ENCODE measurements around the gene MEX3A. TPM values are rescaled to one million over a fixed set of nuclear protein-coding genes. Genes with fewer than 3 reads are reported as not detected.
"Not testable (repeated sequence)": the region's sequence is repeated elsewhere in the genome, so short reads cannot be mapped to it uniquely, and the experiment has no call there.

MEX3A gene
- total RNA-seq, 2 experiments from 2014 or later: 0.48 to 0.79 TPM

DNA sequence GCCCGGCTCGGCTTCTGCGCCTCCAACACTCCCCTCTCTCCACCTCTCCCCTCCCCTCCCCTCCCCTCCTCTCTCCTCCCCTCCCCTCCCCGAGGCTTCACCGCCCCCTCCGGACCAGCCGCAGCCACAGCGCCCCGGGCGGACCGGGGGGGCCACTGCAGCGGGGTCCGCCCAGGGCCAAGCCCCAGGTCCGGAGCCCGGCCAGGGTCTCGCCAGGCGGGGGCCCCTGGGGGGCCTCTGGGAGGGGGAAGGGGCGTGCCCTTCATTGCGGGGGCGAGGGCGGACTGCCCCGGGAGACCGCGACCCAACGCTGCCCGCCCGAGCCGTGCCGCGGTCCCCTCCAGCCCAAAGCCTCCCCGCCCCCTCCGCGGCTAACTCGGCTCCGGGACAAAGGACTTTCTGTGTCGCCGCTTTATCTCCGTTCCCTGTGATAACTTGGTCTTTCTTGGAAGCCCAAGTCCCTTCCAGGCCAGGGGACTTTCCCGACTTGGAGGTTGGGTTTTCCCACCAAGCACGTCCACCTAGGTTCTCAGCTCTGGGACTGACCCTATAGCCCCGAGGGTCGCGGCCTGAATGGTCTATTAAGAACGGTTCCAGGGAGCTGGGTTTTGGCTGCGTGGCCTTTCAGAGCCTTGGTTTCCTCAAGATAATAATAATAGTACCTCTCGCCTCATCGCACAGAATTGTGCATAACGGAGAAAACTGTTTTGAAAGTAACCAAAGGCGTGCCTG, 28.3 kb downstream of the MEX3A start, which contains the start of gene UBQLN4:
Gene UBQLN4, minus strand, starts transcription at position 31 of the 732 bp plus-strand sequence. CDS start 97 bp downstream, outside the sequence.
- Mint-ChIP-seq H3K4me1 (peaks cover 18% of the 10 kb centered on the region), H3K36me3 (ENCODE audit: low read depth) (peaks cover 18% of the 10 kb centered on the region), H3K4me3 (peak within 1 kb of the TSS; percentile 92), H3K27ac (peak within 1 kb of the TSS; percentile 88), H3K27me3 (no peaks in the 10 kb centered on the region), H3K9me3 (ENCODE audit: low read depth) (no peaks in the 10 kb centered on the region)
- ChIA-PET POLR2A (no interaction called here), CTCF (interaction anchor here (0.6 to 2.6 kb wide), 8 partner anchors 11 to 335 kb away, joined by 3 to 12 read pairs (median 3); partner anchors contain the start of genes SMG5 and SSR2)
- intact Hi-C loops (cut with DNase I, micrococcal nuclease): loop anchor here (1.0 to 5.0 kb wide), 15 partner anchors 33 to 792 kb away; partner anchors contain the start of genes ARHGEF2 (in 2 of the 2), KHDC4 (in 2 of the 2), SYT11 (in 2 of the 2) and ASH1L (in 1 of the 2)
- DNase-seq: peak; percentile 93
- ATAC-seq: peak; percentile 57

DNA sequence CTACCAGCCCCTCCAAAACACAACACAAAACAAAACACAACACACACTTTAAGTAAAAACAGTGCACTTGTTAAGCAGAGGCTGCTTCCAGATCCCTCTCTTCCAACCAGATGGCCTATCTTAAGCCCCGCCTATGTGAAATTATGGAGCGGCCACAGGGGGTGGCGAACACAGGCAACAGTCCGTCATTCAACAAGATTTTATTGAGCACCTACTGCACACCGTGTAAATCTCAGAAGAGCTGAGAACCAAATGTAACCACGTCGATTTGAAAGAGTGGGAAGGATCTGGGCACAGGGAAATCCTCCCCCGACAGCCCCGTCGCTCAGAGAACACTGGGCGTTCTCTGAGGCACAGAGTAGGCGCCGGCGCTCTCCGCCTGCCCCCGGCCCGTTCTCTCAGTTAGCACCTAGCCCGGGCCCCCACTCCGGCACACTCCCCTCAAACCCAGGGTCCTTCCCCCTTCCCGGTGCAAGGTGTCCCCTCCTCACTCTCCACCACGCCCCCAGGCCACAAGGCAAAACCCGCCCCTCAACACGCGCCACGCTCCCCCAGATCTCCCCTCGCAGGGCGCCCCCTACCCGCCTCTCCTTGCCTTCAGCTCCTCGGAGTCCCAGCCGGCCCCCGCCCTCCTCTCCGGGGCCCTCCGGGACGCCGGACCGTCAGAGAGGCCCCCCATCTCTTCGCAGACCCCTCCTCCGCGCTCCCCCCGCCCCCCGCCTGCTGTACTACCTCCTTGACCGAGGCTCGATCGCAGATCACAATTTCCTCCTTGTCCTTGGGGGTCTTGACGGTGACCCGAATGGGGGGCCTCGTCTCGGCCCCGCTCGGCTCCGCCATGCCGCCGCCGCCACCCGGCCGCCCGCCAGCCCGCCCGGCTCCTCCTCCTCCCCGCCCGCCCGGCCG, 29.1 kb downstream of the MEX3A start:
- POLR2A ChIA-PET: interaction anchor here (0.6 to 1.0 kb wide), 2 partner anchors 64 to 74 kb away, joined by 3 read pairs; no protein-coding TSS in a partner anchor
- H3K9me3 Mint-ChIP-seq (ENCODE audit: low read depth): no peaks in the 10 kb centered on the region
- peak overlapping the region; percentile 82 for H3K27ac Mint-ChIP-seq
- H3K4me1 Mint-ChIP-seq: peaks cover 18% of the 10 kb centered on the region
- intact Hi-C loops (cut with DNase I, micrococcal nuclease): loop anchor here in 1 of 2 experiments (1.0 to 5.0 kb wide), 12 partner anchors 32 to 791 kb away; partner anchors contain the start of genes ARHGEF2, ASH1L, CCT3 and DAP3
- peak overlapping the region; percentile 85 for H3K4me3 Mint-ChIP-seq
- peaks cover 19% of the 10 kb centered on the region for H3K36me3 Mint-ChIP-seq (ENCODE audit: low read depth)
- no peaks in the 10 kb centered on the region for H3K27me3 Mint-ChIP-seq
- DNase-seq (peak; percentile 82), ATAC-seq (peak; percentile 40)
- CTCF ChIA-PET: interaction anchor here (1.0 to 2.6 kb wide), 4 partner anchors 14 to 115 kb away, joined by 3 to 12 read pairs (median 4); partner anchors contain the start of gene SSR2

DNA sequence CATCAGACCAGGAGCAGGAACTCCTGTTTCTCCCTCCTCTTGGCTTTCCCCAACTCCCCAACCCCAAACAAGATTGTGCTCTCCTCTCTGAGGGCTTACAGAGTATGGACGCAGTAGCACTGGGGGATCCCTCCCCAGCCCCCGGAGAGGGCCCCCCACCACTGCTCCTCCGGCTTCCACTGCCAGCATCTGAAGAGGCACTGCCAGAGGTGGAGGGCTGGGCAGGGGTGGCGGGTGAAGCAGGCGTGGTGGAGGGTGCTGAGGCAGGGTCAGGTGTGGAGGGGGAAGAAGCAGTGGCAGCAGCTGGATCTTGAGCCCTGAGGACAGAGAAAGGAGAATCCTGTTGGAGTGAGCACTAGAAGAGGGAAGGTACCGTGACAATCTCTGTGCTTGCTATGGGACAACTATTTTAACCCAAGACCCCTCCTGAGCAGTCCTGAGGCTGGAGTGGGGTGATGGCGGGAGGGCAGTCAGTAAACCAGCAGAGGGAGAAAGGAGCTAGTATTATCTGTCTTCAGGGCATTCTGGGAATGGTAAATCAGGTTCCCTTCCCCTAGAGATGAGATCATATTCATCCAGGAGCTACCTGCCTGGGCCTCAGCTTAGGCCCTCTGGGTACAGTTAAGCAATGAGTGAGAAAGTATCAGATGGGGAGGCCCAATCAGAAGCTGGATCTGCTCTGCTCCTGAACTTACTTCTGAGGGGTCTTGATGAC, 31.1 kb downstream of the MEX3A start:
- Mint-ChIP-seq H3K27ac (no peak overlapping the region), H3K4me1 (peaks cover 13% of the 10 kb centered on the region), H3K36me3 (ENCODE audit: low read depth) (peaks cover 13% of the 10 kb centered on the region), H3K27me3 (no peaks in the 10 kb centered on the region), H3K9me3 (ENCODE audit: low read depth) (no peaks in the 10 kb centered on the region), H3K4me3 (no peak overlapping the region)
- ATAC-seq: no peak
- DNase-seq: no peak
- ChIA-PET CTCF (interaction anchor here (0.7 to 2.6 kb wide), 5 partner anchors 13 to 139 kb away, joined by 3 to 12 read pairs (median 3); partner anchors contain the start of gene SSR2), POLR2A (interaction anchor here (0.6 kb wide), 1 partner anchor 81 kb away, joined by 5 read pairs; no protein-coding TSS in a partner anchor)
- intact Hi-C loops (cut with DNase I, micrococcal nuclease): loop anchor here in 1 of 2 experiments (5.0 kb wide), 4 partner anchors 364 to 789 kb away; partner anchors contain the start of genes ASH1L, DAP3, PRCC and SCAMP3

DNA sequence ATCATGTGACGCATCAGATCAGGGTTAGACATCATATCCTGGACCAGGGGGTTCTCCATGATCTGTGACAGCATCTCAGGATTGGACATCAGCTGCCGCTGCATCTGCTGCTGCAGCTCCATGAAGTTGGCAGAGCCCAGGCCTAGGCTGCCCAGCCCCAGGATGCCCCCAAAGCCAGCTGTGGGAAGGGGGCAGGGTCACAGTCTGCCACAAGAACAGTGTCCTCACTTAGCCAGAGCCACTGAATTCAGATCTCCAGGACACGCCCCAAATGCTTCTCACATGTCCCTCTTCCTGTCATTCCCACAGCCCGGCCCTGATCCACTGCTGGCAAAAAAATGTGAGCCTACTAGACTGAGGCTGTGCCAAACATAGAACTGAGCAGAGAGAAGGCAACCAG, 31.9 kb downstream of the MEX3A start:
- no peak for DNase-seq
- no peaks in the 10 kb centered on the region for H3K9me3 Mint-ChIP-seq (ENCODE audit: low read depth)
- H3K27ac Mint-ChIP-seq: no peak overlapping the region
- peaks cover 9% of the 10 kb centered on the region for H3K4me1 Mint-ChIP-seq
- H3K36me3 Mint-ChIP-seq (ENCODE audit: low read depth): peaks cover 14% of the 10 kb centered on the region
- CTCF ChIA-PET: interaction anchor here (0.7 to 1.7 kb wide), 4 partner anchors 12 to 138 kb away, joined by 3 to 6 read pairs (median 4); no protein-coding TSS in a partner anchor
- no peak for ATAC-seq
- no peaks in the 10 kb centered on the region for H3K27me3 Mint-ChIP-seq
- intact Hi-C loops (cut with DNase I, micrococcal nuclease): loop anchor here in 1 of 2 experiments (5.0 kb wide), 4 partner anchors 363 to 788 kb away; partner anchors contain the start of genes ASH1L, DAP3, PRCC and SCAMP3
- POLR2A ChIA-PET: no interaction called here
- H3K4me3 Mint-ChIP-seq: no peak overlapping the region

DNA sequence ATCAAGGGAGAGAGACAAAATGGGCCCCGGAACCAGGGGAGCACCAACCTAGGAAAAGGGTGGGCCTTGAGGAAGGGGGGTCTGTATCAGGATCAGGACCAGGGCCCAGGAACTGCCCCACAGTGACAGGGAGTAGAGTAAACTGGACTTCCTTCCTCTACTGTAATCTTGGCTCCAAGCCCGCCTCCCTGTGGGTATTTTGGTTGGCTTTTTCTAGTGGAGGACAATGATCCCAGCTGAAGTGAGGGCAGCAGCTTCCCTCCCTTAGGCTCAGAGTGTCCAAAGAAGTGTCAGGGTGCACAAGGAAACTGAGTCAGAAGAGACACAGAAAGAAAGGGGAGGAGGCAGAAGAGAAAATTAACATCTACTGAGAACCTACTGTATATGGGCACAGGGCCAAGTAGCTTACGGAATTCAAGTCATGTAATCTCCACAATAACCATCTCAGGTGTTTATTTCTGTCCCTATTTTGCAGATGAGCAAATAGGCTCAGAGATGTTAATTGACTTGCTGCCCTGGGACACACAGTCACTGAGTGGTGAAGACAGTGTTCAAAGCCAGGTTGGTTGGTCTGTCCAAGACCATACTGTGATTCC, 33.5 kb downstream of the MEX3A start:
- Mint-ChIP-seq H3K27ac (no peak overlapping the region), H3K36me3 (ENCODE audit: low read depth) (peaks cover 15% of the 10 kb centered on the region), H3K4me3 (no peak overlapping the region), H3K9me3 (ENCODE audit: low read depth) (no peaks in the 10 kb centered on the region), H3K27me3 (no peaks in the 10 kb centered on the region), H3K4me1 (peaks cover 11% of the 10 kb centered on the region)
- ChIA-PET CTCF (interaction anchor here (1.7 kb wide), 2 partner anchors 10 to 23 kb away, joined by 3 to 6 read pairs; no protein-coding TSS in a partner anchor), POLR2A (no interaction called here)
- no peak for DNase-seq
- ATAC-seq: no peak
- intact Hi-C loops (cut with DNase I, micrococcal nuclease): no loop called here

DNA sequence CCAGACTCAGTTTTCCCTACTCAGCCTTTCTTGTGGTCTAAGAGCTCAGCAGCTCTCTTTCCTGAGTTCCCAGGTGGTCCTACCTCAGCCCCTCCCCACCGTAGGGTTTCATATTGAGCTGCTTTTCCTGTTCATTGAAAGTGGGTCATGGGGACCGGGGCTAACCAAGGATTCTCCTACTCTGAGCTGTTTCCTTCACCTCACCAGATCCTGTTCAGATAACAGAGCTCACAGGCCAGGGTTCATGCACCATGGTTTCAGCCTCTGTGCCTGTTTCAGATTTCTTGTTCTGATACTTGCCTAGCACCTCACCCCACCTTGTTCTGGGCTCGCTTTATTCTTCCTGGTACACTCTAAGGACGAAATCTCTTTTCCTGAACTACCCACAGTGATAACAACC, 37.2 kb downstream of the MEX3A start:
- intact Hi-C loops (cut with DNase I, micrococcal nuclease): no loop called here
- H3K27ac Mint-ChIP-seq: peak overlapping the region; percentile 2
- no peak for DNase-seq
- peaks cover 26% of the 10 kb centered on the region for H3K36me3 Mint-ChIP-seq (ENCODE audit: low read depth)
- POLR2A ChIA-PET: no interaction called here
- CTCF ChIA-PET: interaction anchor here (0.5 to 1.1 kb wide), 5 partner anchors 12 to 292 kb away, joined by 3 to 5 read pairs (median 4); no protein-coding TSS in a partner anchor
- no peak overlapping the region for H3K4me3 Mint-ChIP-seq
- H3K9me3 Mint-ChIP-seq (ENCODE audit: low read depth): no peaks in the 10 kb centered on the region
- no peaks in the 10 kb centered on the region for H3K27me3 Mint-ChIP-seq
- ATAC-seq: no peak
- H3K4me1 Mint-ChIP-seq: peaks cover 6% of the 10 kb centered on the region

DNA sequence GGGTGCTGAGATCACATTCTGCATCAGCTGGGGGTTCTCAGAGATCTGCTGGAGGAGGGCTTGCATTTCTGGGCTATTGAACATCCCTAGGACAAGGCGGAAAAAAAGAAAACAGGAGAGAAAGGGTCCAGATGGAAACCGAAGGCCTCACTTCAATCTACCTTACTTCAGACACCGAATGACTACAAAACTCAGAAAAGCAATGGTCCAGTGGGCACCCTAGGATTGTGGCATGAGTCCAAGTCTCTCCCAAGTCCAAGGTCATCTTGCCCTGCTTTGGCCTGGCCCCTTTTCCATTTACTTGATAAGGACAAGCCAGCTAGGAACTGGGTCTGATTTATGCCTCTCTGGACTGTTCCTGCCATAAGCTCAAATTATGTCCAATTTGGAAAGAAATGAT, 39.4 kb downstream of the MEX3A start:
- Mint-ChIP-seq H3K4me3 (no peak overlapping the region), H3K27ac (no peak overlapping the region), H3K9me3 (ENCODE audit: low read depth) (no peaks in the 10 kb centered on the region), H3K4me1 (peaks cover 6% of the 10 kb centered on the region), H3K27me3 (no peaks in the 10 kb centered on the region), H3K36me3 (ENCODE audit: low read depth) (peaks cover 16% of the 10 kb centered on the region)
- DNase-seq (no peak), ATAC-seq (no peak)
- CTCF ChIA-PET: no interaction called here
- intact Hi-C loops (cut with DNase I, micrococcal nuclease): no loop called here
- POLR2A ChIA-PET: no interaction called here

DNA sequence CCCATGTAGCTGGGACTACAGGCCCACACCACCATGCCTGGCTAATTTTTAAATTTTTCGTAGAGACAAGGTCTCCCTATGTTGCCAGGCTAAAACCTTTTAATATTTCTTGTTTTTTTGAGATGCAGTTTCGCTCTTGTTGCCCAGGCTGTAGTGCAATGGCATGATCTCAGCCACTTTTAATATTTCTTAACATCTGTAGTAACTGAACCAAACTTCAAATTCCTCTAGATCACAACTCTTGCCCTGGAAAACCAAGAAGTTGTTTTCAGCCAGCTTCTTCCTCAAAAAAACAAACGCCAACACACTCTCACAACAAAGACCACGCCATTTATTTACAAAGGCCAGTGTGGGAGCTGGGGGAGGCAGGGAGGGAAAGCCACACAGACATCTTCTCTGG, 47.3 kb downstream of the MEX3A start:
- H3K4me1 Mint-ChIP-seq; POLR2A ChIA-PET; H3K4me3 Mint-ChIP-seq; H3K36me3 Mint-ChIP-seq (ENCODE audit: low read depth); DNase-seq; H3K9me3 Mint-ChIP-seq (ENCODE audit: low read depth); H3K27me3 Mint-ChIP-seq; H3K27ac Mint-ChIP-seq; ATAC-seq; CTCF ChIA-PET; intact Hi-C loops (cut with DNase I, micrococcal nuclease): not testable (repeated sequence)

DNA sequence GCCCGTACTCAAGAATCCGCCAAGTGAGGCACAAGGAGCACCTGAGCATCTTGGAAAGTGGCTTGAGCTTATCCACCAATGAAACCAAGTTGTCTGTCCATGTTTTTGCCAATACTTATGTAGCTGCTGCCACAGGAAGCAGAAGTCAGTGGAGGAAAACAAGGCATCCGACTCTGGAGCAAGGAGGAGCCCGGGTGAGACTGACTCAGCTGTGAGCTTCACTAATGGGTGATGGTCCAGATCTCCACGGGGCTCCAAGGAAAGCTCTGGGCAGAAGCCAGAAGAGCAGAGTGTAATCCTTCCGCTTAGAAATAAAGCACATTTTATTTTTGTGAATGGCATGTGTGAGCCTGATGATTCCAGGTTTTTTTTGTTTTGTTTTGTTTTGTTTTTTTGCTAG, 49.3 kb downstream of the MEX3A start:
- Mint-ChIP-seq H3K27me3 (no peaks in the 10 kb centered on the region), H3K36me3 (ENCODE audit: low read depth) (peaks cover 3% of the 10 kb centered on the region), H3K27ac (no peak overlapping the region), H3K9me3 (ENCODE audit: low read depth) (no peaks in the 10 kb centered on the region), H3K4me3 (no peak overlapping the region), H3K4me1 (peaks cover 3% of the 10 kb centered on the region)
- ChIA-PET POLR2A (no interaction called here), CTCF (interaction anchor here (0.6 kb wide), 1 partner anchor 99 kb away, joined by 3 read pairs; no protein-coding TSS in a partner anchor)
- intact Hi-C loops (cut with DNase I, micrococcal nuclease): no loop called here
- DNase-seq (no peak), ATAC-seq (no peak)

DNA sequence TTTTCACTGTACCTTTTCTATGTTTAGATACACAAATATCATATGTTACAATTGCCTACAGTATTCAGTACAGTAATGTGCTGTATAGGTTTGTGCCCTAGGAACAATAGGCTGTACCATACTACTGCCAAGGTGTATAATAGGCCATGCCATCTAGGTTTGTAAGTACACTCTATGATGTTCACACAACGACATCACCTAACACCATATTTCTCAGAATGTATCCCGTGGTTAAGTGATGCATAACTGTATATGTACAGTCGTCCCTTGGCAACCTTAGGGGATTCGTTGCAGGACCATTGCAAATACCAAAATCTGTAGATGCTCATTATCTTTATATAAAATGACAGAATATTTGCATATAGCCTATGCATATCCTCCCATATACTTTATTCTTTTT, 55.7 kb downstream of the MEX3A start:
- Mint-ChIP-seq H3K4me3 (no peak overlapping the region), H3K9me3 (ENCODE audit: low read depth) (no peaks in the 10 kb centered on the region), H3K4me1 (no peaks in the 10 kb centered on the region), H3K36me3 (ENCODE audit: low read depth) (no peaks in the 10 kb centered on the region), H3K27me3 (peaks cover 4% of the 10 kb centered on the region), H3K27ac (no peak overlapping the region)
- peak; percentile 78 for ATAC-seq
- DNase-seq: no peak
- POLR2A ChIA-PET: no interaction called here
- intact Hi-C loops (cut with DNase I, micrococcal nuclease): loop anchor here (1.0 to 10.0 kb wide), 3 partner anchors 39 to 722 kb away; partner anchors contain the start of genes FDPS (in 1 of the 2) and PKLR (in 1 of the 2)
- CTCF ChIA-PET: interaction anchor here (1.0 kb wide), 1 partner anchor 11 kb away, joined by 3 read pairs; no protein-coding TSS in a partner anchor

Measured in activated CD4-positive, alpha-beta T cell treated with anti-CD3 and anti-CD28 coated beads for 36 hours (primary cell).